UCSD-AML1 (cell line): ENCODE data around the gene SPTLC3.

Experiments
- DNase-seq: peaks from one replicate; lab custom pipeline; 2025; ENCODE audit not compliant: unreplicated experiment; lab: John Stamatoyannopoulos, UW

SPTLC3 gene

GRCh38 chr20:13028673-13029072 is 19.9 kb downstream of the SPTLC3 start:
- no peak for DNase-seq

DNA sequence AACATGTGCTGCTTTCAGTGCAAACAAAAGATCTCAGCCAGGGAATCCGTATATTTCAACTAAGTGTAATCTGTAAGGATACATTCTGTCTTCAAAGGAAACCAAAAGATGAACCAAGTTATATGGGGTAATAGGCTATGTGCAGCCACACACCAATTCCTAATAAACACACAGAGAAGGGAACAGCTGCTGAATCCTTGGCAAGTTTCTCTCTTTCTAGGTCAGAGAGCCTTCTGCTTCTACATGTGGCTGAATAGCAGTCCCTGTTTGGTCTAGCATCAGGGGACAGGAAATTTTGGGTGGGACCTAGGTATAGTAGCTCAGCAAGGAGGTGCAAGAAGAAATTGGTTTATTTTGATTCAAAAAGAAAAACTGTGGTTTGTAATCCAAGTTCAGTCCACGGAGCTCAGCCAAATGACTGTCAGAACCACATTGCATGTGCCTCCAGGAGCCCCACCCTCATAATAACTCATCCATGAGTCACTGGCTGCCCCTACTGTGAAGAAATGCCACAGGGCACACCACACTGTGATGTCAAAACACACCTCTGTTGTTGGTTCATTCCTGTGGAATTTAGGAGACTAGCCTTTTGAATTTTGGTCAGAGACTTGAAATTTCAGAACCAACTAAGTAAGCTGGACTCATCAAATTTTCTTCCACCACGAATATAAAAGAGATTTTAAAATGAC is 21.1 kb downstream of the SPTLC3 start:
- no peak for DNase-seq

DNA sequence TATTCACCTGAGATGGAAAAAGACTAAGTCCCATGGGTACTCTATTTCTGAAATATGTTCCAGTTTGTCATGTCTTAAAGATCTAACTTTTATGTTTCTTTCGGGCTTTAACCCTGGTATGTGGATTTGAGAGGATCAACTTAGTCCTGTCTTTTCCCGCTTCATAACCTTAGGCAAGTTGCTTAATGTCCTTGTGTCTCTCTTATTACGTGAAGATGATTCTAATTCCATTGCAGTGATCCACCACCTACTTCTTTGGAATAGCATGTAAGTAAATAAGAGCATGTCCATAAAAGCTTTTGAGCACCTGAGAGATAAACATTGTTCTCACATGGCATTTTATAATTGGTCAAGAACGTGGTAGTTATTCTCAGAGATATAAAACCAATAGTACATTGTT is 23.0 kb downstream of the SPTLC3 start:
- DNase-seq, result no peak

DNA sequence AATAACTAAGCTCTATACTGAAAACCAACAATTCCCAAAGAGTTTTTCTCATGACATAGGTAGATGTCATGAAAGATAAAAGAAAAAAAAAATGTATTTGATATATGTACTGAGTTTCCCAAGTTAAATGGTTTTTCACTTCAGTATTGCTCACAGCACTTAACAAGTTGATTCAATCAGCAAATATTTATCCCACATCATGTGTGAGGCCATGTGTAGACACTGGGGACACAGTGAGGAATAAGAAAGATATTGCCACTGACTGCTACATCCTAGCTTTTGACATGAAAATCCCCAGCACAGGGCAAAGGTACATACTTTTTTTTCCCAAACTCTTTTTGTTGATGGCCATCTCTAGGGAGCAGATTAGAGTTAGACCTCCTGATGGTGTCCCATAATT is 25.3 kb downstream of the SPTLC3 start:
- DNase-seq, result no peak

DNA sequence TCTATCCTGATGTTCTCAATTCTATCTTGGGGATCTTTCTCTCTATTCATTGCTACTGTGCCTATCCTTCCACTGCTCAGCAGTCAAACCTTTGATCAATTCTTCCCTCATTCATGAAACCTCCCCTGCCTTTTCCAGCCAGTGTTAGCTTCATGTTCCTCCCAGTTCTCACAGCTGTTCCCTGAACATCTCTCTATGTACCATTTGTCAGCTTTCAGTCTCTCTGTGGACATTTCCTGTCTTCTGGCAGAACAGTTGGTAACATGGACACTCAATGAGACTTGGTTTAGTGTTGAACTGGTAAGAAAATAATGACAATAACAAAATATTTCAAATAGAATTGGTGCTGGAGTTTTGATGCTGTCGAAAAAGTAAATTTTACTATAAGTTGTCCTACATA is 26.2 kb downstream of the SPTLC3 start:
- no peak for DNase-seq

DNA sequence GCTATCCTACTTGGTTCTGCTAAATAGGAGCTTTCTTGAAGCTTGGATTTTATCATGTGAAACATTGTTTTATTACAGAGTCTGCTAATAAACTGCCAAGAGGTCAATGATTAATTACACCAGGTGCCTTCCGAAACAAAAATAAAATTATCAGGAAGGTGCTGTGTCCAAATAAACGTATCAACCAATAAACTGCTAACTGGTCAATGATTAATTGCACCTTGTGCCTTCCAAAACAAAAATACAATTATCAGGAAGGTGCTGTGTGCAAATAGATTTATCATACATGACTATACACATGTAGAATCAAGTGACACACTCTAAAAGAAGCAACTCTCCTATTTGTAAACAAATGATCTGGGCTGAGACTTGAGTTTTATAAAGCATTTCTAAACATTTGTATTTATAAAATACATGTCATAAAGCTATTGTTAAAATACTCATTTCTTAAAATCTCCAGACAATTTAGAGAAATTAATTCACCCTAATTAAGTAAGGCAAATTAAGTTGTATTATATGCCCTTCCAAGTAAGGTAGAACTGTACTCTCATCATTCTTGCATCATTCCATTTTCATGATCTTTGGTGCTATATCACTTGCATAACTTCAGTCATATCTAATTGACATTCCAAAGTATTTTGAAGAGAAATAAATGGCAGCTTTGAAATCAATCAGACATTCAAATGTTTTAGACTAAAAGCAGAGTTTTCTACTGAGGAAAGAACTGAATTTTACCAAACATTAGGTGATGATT is 26.8 kb downstream of the SPTLC3 start:
- no peak for DNase-seq

- DNase-seq, result no peak
Measured at GRCh38 chr20:13037727-13038126, 29.0 kb downstream of the SPTLC3 start.

GRCh38 chr20:13041574-13042457 is 33.0 kb downstream of the SPTLC3 start:
- DNase-seq, result no peak

DNA sequence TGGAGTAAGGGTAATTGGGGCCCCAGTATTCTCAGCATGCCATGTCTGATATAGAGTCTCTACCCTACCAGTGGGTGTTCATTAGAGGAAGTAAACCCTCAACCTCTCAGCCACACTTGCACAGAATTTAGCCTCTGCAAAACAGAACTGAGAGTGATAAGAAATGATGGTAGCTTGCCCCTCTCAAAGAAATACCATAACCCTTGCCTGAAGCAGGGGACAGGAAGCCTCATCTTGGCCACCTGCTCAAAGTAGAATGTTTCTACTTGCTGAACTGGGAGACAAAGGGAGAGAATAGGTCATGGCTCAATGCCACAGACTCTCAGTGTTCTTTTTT is 33.7 kb downstream of the SPTLC3 start:
- DNase-seq, result no peak

GRCh38 chr20:13046409-13046808 is 37.6 kb downstream of the SPTLC3 start:
- DNase-seq, result no peak

- DNase-seq, result no peak
Measured at GRCh38 chr20:13054011-13054410, 45.2 kb downstream of the SPTLC3 start.

DNA sequence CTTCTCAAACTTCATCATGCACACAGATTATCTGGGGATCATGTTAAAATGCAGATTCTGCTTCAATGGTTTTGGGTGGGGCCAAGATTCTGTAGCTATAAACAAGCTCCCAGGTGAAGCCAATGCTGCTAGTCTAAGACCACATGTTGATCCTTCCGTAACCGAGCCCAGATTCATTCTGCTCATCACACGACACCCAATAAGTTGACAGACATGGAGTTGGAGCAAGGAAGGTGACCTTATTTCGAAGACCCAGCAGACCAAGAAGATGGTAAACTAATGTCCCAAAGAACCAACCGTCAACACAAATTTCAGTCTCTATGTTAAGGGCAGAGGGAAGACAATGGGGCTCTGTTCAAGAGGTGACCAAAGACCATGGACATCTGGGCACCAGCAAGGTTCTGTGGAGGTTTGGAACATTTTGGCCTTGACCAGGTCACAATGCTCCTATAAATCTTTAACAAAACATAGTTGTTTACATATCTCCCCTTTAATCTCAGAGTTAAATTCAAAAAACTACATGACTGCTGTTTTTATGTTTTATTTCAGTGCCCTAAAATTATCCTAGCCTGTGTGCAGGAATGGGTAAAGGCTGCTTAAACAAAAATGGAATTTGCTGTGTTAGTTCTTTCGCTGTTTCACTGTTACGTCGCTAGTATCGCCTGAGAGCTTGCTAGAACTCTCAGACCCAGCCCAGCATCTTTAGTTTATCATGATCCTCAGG is 50.1 kb downstream of the SPTLC3 start:
- no peak for DNase-seq

DNA sequence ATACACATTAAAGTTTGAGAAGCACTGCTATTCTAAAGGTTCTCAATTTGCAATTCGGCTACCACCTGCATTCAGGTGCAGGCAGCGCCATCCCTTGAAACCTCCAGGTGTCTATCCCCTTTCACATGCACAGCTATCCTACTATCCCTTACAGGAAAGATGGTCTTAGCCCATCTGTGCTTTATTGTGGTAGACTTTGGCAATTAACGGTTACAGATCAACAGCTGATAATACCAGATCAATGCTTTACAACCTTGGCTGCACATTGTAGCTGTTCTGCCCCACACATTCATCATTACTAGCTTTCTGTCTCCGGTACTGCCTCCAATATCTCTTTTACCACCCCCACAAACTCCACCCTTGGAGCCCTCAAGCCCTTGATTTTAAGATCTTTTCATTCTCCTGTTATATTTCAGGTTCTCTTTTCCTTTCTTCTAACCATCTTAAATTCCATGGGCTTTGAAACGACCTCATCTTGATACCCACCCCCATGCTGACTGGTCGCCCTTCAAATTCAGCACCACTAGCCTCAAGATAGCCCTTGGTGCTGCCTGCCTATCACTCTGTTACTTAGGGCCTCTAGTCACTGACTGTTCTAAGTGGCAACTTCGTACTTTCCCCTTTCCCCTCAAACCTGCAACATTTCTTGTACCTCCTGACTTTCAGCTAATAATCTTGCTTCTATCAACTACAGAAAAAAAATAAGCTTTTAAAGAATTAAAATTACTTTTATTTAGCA is 50.8 kb downstream of the SPTLC3 start:
- no peak for DNase-seq

DNA sequence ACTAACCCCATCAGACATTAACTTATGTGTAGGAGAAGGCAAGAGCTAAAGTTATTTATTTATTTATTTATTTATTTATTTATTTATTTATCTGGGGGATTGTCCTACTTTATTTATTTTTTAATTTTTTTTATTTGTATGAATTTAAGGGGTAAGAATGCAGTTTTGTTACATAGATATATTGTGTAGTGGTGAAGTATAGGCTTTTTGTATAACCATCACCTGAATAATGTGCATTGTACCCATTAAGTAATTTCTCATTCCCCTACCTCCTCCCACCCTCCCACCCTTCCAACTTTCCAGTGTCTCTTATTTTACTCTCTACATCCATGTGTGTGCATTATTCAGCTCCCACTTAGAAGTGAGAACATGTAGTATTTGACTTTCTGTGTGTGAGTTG is 51.6 kb downstream of the SPTLC3 start:
- DNase-seq, result no peak

DNA sequence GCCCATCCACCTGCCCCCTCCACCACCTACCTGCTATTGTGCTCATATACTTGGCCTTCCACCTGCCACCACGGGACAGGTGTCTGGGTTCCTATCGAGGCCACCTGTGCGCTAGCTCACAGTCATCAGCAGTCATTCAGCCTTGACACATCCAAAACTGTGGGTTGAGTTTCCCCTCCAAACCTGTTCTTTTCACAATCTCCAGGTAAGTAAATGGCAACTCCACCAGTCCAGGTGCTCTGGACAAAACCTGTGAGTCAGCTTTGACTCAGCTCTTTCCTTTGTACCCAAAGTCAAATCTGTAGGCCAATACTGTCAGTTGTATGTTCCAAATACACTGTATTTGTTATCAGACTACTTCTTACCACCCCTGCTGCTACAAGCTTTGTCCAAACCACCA is 52.6 kb downstream of the SPTLC3 start:
- no peak for DNase-seq

DNA sequence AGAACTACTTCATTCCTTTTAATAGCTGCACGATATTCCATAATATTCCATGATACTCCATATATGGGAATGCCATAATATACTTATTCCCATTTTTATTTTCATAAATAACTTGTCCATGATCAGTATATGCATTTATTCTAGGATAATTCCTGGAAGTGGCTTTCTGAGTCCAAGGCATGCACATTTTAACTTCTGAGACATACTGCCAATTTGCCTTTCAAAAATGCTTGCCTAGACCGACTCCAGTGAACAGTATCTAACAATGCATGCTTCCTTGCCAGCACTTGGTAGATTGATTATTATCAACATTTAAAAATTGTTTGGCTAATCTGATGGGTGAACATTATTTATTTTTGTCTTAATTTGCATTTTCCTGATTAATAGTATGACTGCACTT is 54.0 kb downstream of the SPTLC3 start:
- no peak for DNase-seq

- DNase-seq, result no peak
Measured at GRCh38 chr20:13068336-13068735, 59.6 kb downstream of the SPTLC3 start.

DNA sequence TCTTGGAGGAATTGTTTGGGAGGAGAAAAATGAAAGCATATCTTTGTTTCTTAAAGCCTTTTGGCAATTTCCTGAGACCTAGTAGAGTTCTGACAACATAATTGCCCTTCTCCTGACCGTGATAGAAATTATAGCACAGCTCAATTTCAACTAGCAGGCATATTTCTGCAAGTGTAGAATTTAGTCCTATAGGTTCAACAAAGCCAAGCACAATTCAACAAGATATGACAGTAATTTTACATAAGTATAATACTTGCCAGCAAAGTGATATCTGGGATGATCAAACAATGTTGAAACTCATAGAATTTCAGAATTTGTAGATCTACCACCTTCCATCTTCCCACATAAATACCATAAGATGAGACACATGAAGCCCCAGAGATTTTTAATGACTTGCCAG is 73.1 kb downstream of the SPTLC3 start:
- DNase-seq, result no peak

DNA sequence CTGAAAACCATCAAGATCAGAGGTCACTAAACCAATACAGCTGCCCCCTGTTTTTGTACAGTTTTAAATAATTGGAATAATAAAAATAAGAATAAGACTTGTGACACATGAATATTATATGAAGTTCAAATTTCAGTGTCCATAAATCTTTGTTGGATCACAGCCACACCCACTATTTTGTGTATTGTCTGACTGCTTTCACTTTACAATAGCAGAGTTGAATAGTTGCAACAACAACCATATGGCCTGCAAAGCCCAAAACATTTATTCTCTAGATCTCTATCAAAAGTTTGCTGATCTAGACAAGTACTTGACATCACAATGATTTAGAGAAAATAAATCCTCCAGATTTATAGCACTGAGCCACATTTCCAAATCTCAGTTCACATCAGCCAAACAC is 73.6 kb downstream of the SPTLC3 start:
- no peak for DNase-seq

DNA sequence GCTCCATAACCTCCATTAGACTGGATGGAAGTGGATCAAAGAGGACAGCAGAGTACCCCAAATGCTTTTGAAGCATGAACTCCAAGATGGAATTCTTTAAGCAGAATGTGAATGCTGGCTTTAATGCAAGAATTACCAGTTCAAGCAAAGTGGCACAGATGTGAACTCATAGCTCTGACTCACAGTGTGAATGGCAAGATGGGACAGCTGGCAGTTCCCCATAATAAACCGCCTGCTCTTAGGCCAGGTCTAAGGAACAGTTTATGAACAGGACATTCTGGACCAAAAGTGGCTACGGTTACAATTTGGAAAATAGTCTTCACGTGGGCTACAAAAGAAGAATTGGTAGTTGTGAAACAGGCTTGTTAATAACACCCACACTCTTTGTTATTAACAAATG is 76.5 kb downstream of the SPTLC3 start:
- DNase-seq, result no peak
